Esophagus squamous epithelium (tissue), 4 donors: ENCODE data around the gene PRC1.

Experiments
- CTCF ChIP-seq, 6 experiments: fragments of 450-650 bp in 4 of 6; fragments of 200-600 bp in 2 of 6; sonication (generic) in 2 of 6; IDR thresholded peaks; one replicate each; pipeline ENCODE4 v1.5.1; 2016 to 2019; ENCODE audit warnings: antibody characterized with exemption in 6 of 6, mild to moderate bottlenecking in 4 of 6, moderate library complexity in 4 of 6
- POLR2A ChIP-seq, 4 donors: fragments of 450-650 bp; IDR thresholded peaks; one replicate each; pipeline ENCODE4 v1.6.1; 2017; ENCODE audit warnings: antibody characterized with exemption in 4 of 4, mild to moderate bottlenecking in 4 of 4, moderate library complexity in 3 of 4

- no peak for TF ChIP-seq CTCF (IDR thresholded peaks at IDR 0.05)
- TF ChIP-seq POLR2A (IDR thresholded peaks at IDR 0.05) = no peak
These were observed 23.4 kb upstream of the PRC1 start for GRCh38 chr15:91017716-91018115.
